Thyroid gland (tissue), 4 donors: ENCODE data around the gene MPV17L.

Experiments used
- CTCF ChIP-seq, 6 experiments: fragments of 200-600 bp in 3 of 6; fragments of 450-650 bp in 3 of 6; sonication (generic) in 3 of 6; IDR thresholded peaks; one replicate each; pipeline ENCODE4 v1.5.1; 2016 to 2019; ENCODE audit warnings: antibody characterized with exemption in 6 of 6, mild to moderate bottlenecking in 2 of 6, inconsistent platforms in 1 of 6, moderate library complexity in 1 of 6
- POLR2A ChIP-seq, 2 donors: fragments of 450-650 bp; IDR thresholded peaks; one replicate each; pipeline ENCODE4 v1.6.1; 2017; ENCODE audit warnings: antibody characterized with exemption in 2 of 2, mild to moderate bottlenecking in 2 of 2, moderate library complexity in 1 of 2

GRCh38 chr16:15444264-15444663, 48.7 kb downstream of the MPV17L start:
- no peak for TF ChIP-seq POLR2A (IDR thresholded peaks at IDR 0.05)
- TF ChIP-seq CTCF (IDR thresholded peaks at IDR 0.05) = no peak
